ENCODE measurements around the gene PPP1R16B.

DNA sequence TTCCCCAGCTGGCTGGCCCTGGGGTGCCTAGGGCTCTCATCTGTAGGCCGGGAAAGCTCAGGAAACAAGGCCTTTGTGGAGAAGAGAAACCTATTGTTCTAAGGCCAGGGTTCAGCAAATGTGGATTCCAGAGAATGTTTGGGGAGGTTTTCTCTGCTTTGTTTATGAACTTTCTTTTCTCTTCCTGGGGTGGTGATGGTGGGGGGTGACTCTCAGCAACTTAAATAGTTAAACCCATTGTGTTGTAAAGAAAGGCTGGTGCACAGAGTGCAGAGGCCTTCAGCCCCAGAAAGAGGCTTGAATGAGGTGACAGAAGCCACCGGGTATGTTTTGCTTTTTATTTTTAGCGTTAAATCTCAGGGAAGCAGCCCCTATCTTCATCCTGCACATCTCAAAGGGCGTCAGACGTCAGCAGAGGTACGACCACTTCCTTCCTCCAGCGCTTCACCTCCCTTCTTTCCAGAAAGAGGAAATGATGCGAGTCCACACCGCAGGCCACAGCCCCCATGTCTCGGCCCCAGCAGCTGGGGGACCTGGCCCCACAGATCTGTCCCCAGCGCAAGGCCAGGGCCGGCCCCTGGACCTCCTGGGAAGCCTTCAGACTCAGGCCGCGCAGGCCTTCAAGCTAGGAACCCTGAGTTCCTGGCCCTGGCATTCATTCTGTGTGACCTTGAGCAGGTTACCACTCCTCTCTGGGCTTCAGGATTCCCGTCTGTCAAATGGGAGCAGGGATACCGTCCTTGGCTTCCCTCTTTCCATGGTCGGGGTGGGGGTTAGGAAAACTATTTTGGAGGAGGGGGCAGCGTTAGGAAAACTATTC is 605 bp upstream of the PPP1R16B start:
- TF ChIP-seq, protein P1, sequence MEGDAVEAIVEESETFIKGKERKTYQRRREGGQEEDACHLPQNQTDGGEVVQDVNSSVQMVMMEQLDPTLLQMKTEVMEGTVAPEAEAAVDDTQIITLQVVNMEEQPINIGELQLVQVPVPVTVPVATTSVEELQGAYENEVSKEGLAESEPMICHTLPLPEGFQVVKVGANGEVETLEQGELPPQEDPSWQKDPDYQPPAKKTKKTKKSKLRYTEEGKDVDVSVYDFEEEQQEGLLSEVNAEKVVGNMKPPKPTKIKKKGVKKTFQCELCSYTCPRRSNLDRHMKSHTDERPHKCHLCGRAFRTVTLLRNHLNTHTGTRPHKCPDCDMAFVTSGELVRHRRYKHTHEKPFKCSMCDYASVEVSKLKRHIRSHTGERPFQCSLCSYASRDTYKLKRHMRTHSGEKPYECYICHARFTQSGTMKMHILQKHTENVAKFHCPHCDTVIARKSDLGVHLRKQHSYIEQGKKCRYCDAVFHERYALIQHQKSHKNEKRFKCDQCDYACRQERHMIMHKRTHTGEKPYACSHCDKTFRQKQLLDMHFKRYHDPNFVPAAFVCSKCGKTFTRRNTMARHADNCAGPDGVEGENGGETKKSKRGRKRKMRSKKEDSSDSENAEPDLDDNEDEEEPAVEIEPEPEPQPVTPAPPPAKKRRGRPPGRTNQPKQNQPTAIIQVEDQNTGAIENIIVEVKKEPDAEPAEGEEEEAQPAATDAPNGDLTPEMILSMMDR (IDR thresholded peaks at IDR 0.05; ENCODE audit: low read depth, low read length) = no peak
- no peak for TF ChIP-seq EZH2phosphoT487 (IDR thresholded peaks at IDR 0.05; ENCODE audit: low read depth)
